C4-2B (cell line): ENCODE measurements around the gene TFAP2C.

ENCODE experiments used
- ZFX ChIP-seq: fragments of 450-650 bp; IDR thresholded peaks from 2 replicates; pipeline ENCODE4 v1.6.1; 2017
- TF ChIP-seq, protein P1 (sequence below): fragments of 450-650 bp; conservative IDR thresholded peaks from 2 replicates; pipeline ENCODE4 v1.5.1; 2017; ENCODE audit warnings: mild to moderate bottlenecking

DNA sequence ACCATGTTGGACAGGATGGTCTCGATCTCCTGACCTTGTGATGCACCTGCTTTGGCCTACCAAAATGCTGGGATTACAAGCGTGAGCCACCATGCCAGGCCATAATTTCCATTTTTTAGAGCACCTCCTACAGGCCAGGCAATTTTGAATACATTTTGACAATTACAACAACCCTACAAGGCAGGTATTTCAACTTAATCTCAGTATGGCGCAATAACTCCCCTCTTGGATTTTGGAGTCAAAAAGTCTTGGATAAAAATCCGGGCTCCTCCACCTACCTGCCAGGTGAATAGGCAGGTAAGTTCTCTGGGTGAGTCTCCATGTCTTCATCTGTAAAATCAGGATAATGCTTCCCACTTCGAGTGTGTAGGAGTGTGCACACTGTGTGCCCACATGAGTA lies 39.5 kb upstream of the TFAP2C start:
- TF ChIP-seq ZFX = no peak
- TF ChIP-seq, protein P1, sequence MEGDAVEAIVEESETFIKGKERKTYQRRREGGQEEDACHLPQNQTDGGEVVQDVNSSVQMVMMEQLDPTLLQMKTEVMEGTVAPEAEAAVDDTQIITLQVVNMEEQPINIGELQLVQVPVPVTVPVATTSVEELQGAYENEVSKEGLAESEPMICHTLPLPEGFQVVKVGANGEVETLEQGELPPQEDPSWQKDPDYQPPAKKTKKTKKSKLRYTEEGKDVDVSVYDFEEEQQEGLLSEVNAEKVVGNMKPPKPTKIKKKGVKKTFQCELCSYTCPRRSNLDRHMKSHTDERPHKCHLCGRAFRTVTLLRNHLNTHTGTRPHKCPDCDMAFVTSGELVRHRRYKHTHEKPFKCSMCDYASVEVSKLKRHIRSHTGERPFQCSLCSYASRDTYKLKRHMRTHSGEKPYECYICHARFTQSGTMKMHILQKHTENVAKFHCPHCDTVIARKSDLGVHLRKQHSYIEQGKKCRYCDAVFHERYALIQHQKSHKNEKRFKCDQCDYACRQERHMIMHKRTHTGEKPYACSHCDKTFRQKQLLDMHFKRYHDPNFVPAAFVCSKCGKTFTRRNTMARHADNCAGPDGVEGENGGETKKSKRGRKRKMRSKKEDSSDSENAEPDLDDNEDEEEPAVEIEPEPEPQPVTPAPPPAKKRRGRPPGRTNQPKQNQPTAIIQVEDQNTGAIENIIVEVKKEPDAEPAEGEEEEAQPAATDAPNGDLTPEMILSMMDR = no peak
